ENCODE results near the gene FBXO17.

The FBXO17 gene

GRCh38 chr19:38899447-38900201 lies 75.9 kb downstream of the FBXO17 start, which contains the start of the genes NFKBIB and SIRT2:
Gene NFKBIB (plus strand): TSS chr19:38899969. CDS start chr19:38900033, 64 bp downstream.
Gene SIRT2 (minus strand): TSS chr19:38899618. CDS start chr19:38899521, 97 bp downstream.
- peak within 1 kb of the TSS; percentile 99 for H3K4me3 ChIP-seq (ENCODE audit: low read depth, low read length)
- TF ChIP-seq CTCF (conservative IDR thresholded peaks at IDR 0.05; ENCODE audit: low read depth, low read length): no peak
- DNase-seq (ENCODE audit: low read depth): peak; percentile 100

GRCh38 chr19:38898788-38899446 lies 76.6 kb downstream of the FBXO17 start:
- no peak for TF ChIP-seq CTCF (conservative IDR thresholded peaks at IDR 0.05; ENCODE audit: low read depth, low read length)
- peak overlapping the region; percentile 99 for H3K4me3 ChIP-seq (ENCODE audit: low read depth, low read length)
- DNase-seq (ENCODE audit: low read depth): peak; percentile 32

- DNase-seq (ENCODE audit: low read depth): no peak
- TF ChIP-seq CTCF (conservative IDR thresholded peaks at IDR 0.05; ENCODE audit: low read depth, low read length): no peak
- H3K4me3 ChIP-seq (ENCODE audit: low read depth, low read length): no peak overlapping the region
Observed at GRCh38 chr19:38894968-38895367, 80.6 kb downstream of the FBXO17 start.

GRCh38 chr19:38893341-38893771 lies 82.2 kb downstream of the FBXO17 start:
- no peak for DNase-seq (ENCODE audit: low read depth)
- no peak for TF ChIP-seq CTCF (conservative IDR thresholded peaks at IDR 0.05; ENCODE audit: low read depth, low read length)
- H3K4me3 ChIP-seq (ENCODE audit: low read depth, low read length): no peak overlapping the region

GRCh38 chr19:38892841-38893240 lies 82.7 kb downstream of the FBXO17 start:
- no peak overlapping the region for H3K4me3 ChIP-seq (ENCODE audit: low read depth, low read length)
- TF ChIP-seq CTCF (conservative IDR thresholded peaks at IDR 0.05; ENCODE audit: low read depth, low read length): no peak
- DNase-seq (ENCODE audit: low read depth): no peak

GRCh38 chr19:38891771-38892170 lies 83.8 kb downstream of the FBXO17 start:
- no peak for DNase-seq (ENCODE audit: low read depth)
- no peak for TF ChIP-seq CTCF (conservative IDR thresholded peaks at IDR 0.05; ENCODE audit: low read depth, low read length)
- no peak overlapping the region for H3K4me3 ChIP-seq (ENCODE audit: low read depth, low read length)
